ENCODE results near the gene GPAT2.
"Not testable (repeated sequence)": the region's sequence is repeated elsewhere in the genome, so short reads cannot be mapped to it uniquely, and the experiment has no call there.

GPAT2 gene

GRCh38 chr2:96034792-96035191 lies at the start of gene GPAT2:
GPAT2 (minus strand) TSS chr2:96034916; CDS start chr2:96032359, 2,557 bp downstream.
- H3K9me3 ChIP-seq (ENCODE audit: insufficient read depth, low read length, severe bottlenecking); H3K27me3 ChIP-seq (ENCODE audit: insufficient read depth, low read length, poor library complexity); H3K27ac ChIP-seq (ENCODE audit: low read length); H3K4me3 ChIP-seq (ENCODE audit: low read depth in 1 of 2, low read length in 2 of 2); H3K79me2 ChIP-seq (ENCODE audit: insufficient read depth, low read length); H4K20me1 ChIP-seq (ENCODE audit: insufficient read depth, low read length); H3K9ac ChIP-seq (ENCODE audit: low read depth, low read length); ATAC-seq (ENCODE audit: insufficient read depth, low read depth); H3K4me1 ChIP-seq (ENCODE audit: insufficient read depth, low read length); H3K36me3 ChIP-seq (ENCODE audit: insufficient read depth, low read length); H2AFZ ChIP-seq (ENCODE audit: low read depth, low read length); H3K4me2 ChIP-seq (ENCODE audit: insufficient read depth, low read length); DNase-seq: not testable (repeated sequence)

GRCh38 chr2:96083989-96084857 lies 49.5 kb upstream of the GPAT2 start:
- Histone ChIP-seq H3K27ac (ENCODE audit: low read length) (no peak overlapping the region), H3K27me3 (ENCODE audit: insufficient read depth, low read length, poor library complexity) (no peaks in the 10 kb centered on the region)
- no peak for ATAC-seq (ENCODE audit: insufficient read depth, low read depth)

GRCh38 chr2:96083064-96083939 lies 48.6 kb upstream of the GPAT2 start:
- Histone ChIP-seq H3K9ac (ENCODE audit: low read depth, low read length) (no peak overlapping the region), H3K4me3 (ENCODE audit: low read depth in 1 of 2, low read length in 2 of 2) (no peak overlapping the region), H3K4me2 (ENCODE audit: insufficient read depth, low read length) (no peak overlapping the region), H3K27me3 (ENCODE audit: insufficient read depth, low read length, poor library complexity) (no peaks in the 10 kb centered on the region), H3K36me3 (ENCODE audit: insufficient read depth, low read length) (no peaks in the 10 kb centered on the region), H3K27ac (ENCODE audit: low read length) (no peak overlapping the region), H4K20me1 (ENCODE audit: insufficient read depth, low read length) (no peaks in the 10 kb centered on the region), H3K79me2 (ENCODE audit: insufficient read depth, low read length) (no peaks in the 10 kb centered on the region), H2AFZ (ENCODE audit: low read depth, low read length) (no peak overlapping the region), H3K9me3 (ENCODE audit: insufficient read depth, low read length, severe bottlenecking) (no peaks in the 10 kb centered on the region), H3K4me1 (ENCODE audit: insufficient read depth, low read length) (no peaks in the 10 kb centered on the region)
- ATAC-seq (ENCODE audit: insufficient read depth, low read depth) (no peak), DNase-seq (no peak)
- no peak for TF ChIP-seq EZH2 (IDR thresholded peaks at IDR 0.05; ENCODE audit: borderline replicate concordance, low read depth, low read length, severe bottlenecking)

More at GRCh38 chr2:96083989-96084857, 49.5 kb upstream of the GPAT2 start:
- no peak overlapping the region for H3K4me2 ChIP-seq (ENCODE audit: insufficient read depth, low read length)
- no peaks in the 10 kb centered on the region for H4K20me1 ChIP-seq (ENCODE audit: insufficient read depth, low read length)
- TF ChIP-seq CTCF (IDR thresholded peaks at IDR 0.05; ENCODE audit: borderline replicate concordance, extremely low read depth, low read length, poor library complexity, severe bottlenecking): no peak
- H3K4me3 ChIP-seq (ENCODE audit: low read depth in 1 of 2, low read length in 2 of 2): no peak overlapping the region
- H3K79me2 ChIP-seq (ENCODE audit: insufficient read depth, low read length): no peaks in the 10 kb centered on the region
- no peaks in the 10 kb centered on the region for H3K9me3 ChIP-seq (ENCODE audit: insufficient read depth, low read length, severe bottlenecking)
- DNase-seq: no peak
- no peak overlapping the region for H2AFZ ChIP-seq (ENCODE audit: low read depth, low read length)
- no peak overlapping the region for H3K9ac ChIP-seq (ENCODE audit: low read depth, low read length)
- no peaks in the 10 kb centered on the region for H3K4me1 ChIP-seq (ENCODE audit: insufficient read depth, low read length)
- no peaks in the 10 kb centered on the region for H3K36me3 ChIP-seq (ENCODE audit: insufficient read depth, low read length)

- Histone ChIP-seq H2AFZ (ENCODE audit: low read depth, low read length) (no peak overlapping the region), H3K4me2 (ENCODE audit: insufficient read depth, low read length) (no peak overlapping the region), H4K20me1 (ENCODE audit: insufficient read depth, low read length) (no peaks in the 10 kb centered on the region), H3K9me3 (ENCODE audit: insufficient read depth, low read length, severe bottlenecking) (no peaks in the 10 kb centered on the region), H3K9ac (ENCODE audit: low read depth, low read length) (no peak overlapping the region), H3K27ac (ENCODE audit: low read length) (no peak overlapping the region), H3K79me2 (ENCODE audit: insufficient read depth, low read length) (no peaks in the 10 kb centered on the region), H3K4me3 (ENCODE audit: low read depth in 1 of 2, low read length in 2 of 2) (no peak overlapping the region), H3K36me3 (ENCODE audit: insufficient read depth, low read length) (no peaks in the 10 kb centered on the region), H3K27me3 (ENCODE audit: insufficient read depth, low read length, poor library complexity) (no peaks in the 10 kb centered on the region), H3K4me1 (ENCODE audit: insufficient read depth, low read length) (no peaks in the 10 kb centered on the region)
- TF ChIP-seq EZH2 (IDR thresholded peaks at IDR 0.05; ENCODE audit: borderline replicate concordance, low read depth, low read length, severe bottlenecking): no peak
- no peak for TF ChIP-seq CTCF (IDR thresholded peaks at IDR 0.05; ENCODE audit: borderline replicate concordance, extremely low read depth, low read length, poor library complexity, severe bottlenecking)
- no peak for ATAC-seq (ENCODE audit: insufficient read depth, low read depth)
- DNase-seq: no peak
Measured at GRCh38 chr2:96082211-96083063, 47.7 kb upstream of the GPAT2 start.
